Endothelial cell of umbilical vein (primary cell): Measurements from ENCODE around the gene SRSF1.

Experiments used
- EZH2 ChIP-seq: IDR thresholded peaks from 2 replicates; pipeline ENCODE4 v1.6.1; 2012; ENCODE audit warnings: borderline replicate concordance, low read depth, mild to moderate bottlenecking, moderate library complexity, low read length, inconsistent platforms; ENCODE audit not compliant: severe bottlenecking
- GATA2 ChIP-seq: IDR thresholded peaks from 2 replicates; pipeline ENCODE4 v1.7.0; 2011; ENCODE audit warnings: low read depth, mild to moderate bottlenecking, moderate library complexity, mixed read lengths, low read length; ENCODE audit not compliant: insufficient read length, insufficient read depth
- JUN ChIP-seq: IDR thresholded peaks from 2 replicates; pipeline ENCODE4 v1.6.1; 2011; ENCODE audit warnings: borderline replicate concordance, low read depth; ENCODE audit not compliant: insufficient read length, insufficient read depth
- MAX ChIP-seq: IDR thresholded peaks from 2 replicates; pipeline ENCODE4 v1.6.1; 2011; ENCODE audit not compliant: insufficient read depth, insufficient read length
- POLR2A ChIP-seq: IDR thresholded peaks from 2 replicates; pipeline ENCODE4 v1.6.1; 2012; ENCODE audit warnings: low read depth, mild to moderate bottlenecking, control low read depth, low read length
- POLR2AphosphoS5 ChIP-seq: IDR thresholded peaks from 2 replicates; pipeline ENCODE4 v1.6.1; 2012; ENCODE audit warnings: low read depth, mild to moderate bottlenecking, control low read depth, low read length, moderate library complexity; ENCODE audit not compliant: insufficient read depth
- TF ChIP-seq, protein P1 (sequence below), 2 donors: IDR thresholded peaks; 1 replicate in 1 of 2; 2 replicates in 1 of 2; pipeline ENCODE4 v1.5.1; 2011; ENCODE audit warnings: low read length in 2 of 2, mild to moderate bottlenecking in 2 of 2, moderate library complexity in 2 of 2, control low read depth in 1 of 2, inconsistent platforms in 1 of 2, low read depth in 1 of 2; ENCODE audit not compliant: insufficient read depth in 1 of 2; ENCODE audit errors: extremely low read depth in 1 of 2

- TF ChIP-seq MAX (no peak), POLR2A (no peak), EZH2 (no peak), JUN (no peak), GATA2 (no peak), POLR2AphosphoS5 (no peak)
- TF ChIP-seq, protein P1, sequence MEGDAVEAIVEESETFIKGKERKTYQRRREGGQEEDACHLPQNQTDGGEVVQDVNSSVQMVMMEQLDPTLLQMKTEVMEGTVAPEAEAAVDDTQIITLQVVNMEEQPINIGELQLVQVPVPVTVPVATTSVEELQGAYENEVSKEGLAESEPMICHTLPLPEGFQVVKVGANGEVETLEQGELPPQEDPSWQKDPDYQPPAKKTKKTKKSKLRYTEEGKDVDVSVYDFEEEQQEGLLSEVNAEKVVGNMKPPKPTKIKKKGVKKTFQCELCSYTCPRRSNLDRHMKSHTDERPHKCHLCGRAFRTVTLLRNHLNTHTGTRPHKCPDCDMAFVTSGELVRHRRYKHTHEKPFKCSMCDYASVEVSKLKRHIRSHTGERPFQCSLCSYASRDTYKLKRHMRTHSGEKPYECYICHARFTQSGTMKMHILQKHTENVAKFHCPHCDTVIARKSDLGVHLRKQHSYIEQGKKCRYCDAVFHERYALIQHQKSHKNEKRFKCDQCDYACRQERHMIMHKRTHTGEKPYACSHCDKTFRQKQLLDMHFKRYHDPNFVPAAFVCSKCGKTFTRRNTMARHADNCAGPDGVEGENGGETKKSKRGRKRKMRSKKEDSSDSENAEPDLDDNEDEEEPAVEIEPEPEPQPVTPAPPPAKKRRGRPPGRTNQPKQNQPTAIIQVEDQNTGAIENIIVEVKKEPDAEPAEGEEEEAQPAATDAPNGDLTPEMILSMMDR (IDR thresholded peaks at IDR 0.05; ENCODE audit: extremely low read depth in 1 of 2, insufficient read depth in 1 of 2, low read depth in 1 of 2, low read length in 2 of 2): no peak
These were observed 41.4 kb downstream of the SRSF1 start for GRCh38 chr17:57965521-57966160.
